IPS-18c (cell line): Measurements from ENCODE around the gene MADD.
"Not testable (repeated sequence)": the region's sequence is repeated elsewhere in the genome, so short reads cannot be mapped to it uniquely, and the experiment has no call there.

Experiments
- H3K4me3 ChIP-seq: 2 replicates; pipeline ENCODE4 v1.7.0; 2013; ENCODE audit warnings: low read depth, mild to moderate bottlenecking, low read length, moderate library complexity; ENCODE audit not compliant: insufficient read depth
- H3K9me3 ChIP-seq: one replicate; pipeline ENCODE4 v1.6.1; 2013; ENCODE audit warnings: mild to moderate bottlenecking, low read length, moderate library complexity; ENCODE audit not compliant: control insufficient read depth, insufficient read depth

Gene MADD

DNA sequence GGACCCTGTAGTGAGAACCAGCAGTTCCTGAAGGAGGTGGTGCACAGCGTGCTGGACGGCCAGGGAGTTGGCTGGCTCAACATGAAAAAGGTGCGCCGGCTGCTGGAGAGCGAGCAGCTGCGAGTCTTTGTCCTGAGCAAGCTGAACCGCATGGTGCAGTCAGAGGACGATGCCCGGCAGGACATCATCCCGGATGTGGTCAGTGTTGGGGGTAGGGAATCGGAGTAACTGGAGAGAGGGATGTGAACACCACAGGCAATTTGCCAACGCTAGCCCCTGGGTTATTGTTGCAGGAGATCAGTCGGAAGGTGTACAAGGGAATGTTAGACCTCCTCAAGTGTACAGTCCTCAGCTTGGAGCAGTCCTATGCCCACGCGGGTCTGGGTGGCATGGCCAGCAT, 19.9 kb downstream of the MADD start:
- no peaks in the 10 kb centered on the region for H3K9me3 ChIP-seq
- H3K4me3 ChIP-seq: no peak overlapping the region

DNA sequence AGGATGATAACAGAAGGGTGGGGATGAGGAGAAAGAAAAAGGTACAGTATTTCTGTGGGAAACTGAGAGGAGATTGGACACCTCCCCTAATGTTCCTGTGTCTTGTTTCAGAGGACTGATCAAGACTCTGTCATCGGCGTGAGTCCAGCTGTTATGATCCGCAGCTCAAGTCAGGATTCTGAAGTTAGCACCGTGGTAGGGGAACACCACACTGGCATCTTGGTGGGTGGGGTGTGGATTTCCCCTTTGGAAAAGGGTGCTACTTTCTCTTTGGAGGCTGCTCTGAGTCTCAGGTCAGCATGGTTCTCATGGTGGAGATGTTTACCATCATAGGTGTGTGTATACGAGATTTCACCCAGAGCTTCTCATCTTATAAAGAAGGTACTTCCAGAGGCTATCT, 25.5 kb downstream of the MADD start:
- H3K4me3 ChIP-seq: no peak overlapping the region

DNA sequence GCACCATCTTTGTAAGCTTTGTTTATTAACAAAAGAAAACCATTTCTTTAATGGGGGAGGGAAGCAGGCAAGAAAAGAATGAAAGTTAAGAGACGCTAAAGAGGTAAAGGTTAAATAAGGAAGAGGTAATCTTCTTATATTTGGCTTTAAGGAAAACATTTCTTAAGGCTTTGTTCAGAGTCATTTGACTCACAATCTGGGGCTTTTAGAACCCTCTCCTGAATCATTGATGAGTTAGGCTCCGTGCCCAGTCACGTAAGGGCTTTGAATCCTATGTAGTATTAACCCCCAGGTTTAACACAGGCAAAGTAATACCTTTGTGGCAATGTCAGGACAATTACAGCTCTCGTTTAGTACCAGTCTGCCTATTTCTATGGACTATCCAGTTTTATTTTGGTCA, 26.1 kb downstream of the MADD start:
- Histone ChIP-seq H3K9me3 (no peaks in the 10 kb centered on the region), H3K4me3 (no peak overlapping the region)

More for the DNA sequence above, 25.5 kb downstream of the MADD start:
- no peaks in the 10 kb centered on the region for H3K9me3 ChIP-seq

DNA sequence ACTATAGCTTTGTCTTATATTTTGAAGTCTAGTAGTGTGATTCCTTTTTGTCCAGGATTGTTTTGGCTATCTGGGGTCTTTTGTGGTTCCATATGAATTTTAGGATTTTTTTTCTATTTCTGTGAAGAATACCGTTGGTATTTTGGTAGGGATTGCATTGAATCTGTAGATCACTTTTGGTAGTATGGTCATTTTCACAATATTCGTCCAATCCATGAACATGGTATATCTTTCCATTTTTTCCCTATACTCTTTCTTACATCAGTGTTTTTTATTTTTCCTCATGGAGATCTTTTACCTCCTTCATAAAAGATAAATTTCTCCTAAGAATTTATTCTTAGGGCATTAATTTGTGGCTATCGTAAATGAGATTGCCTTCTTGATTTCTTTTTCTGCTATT, 29.1 kb downstream of the MADD start:
- Histone ChIP-seq H3K4me3 (no peak overlapping the region), H3K9me3 (peaks cover 2% of the 10 kb centered on the region)

DNA sequence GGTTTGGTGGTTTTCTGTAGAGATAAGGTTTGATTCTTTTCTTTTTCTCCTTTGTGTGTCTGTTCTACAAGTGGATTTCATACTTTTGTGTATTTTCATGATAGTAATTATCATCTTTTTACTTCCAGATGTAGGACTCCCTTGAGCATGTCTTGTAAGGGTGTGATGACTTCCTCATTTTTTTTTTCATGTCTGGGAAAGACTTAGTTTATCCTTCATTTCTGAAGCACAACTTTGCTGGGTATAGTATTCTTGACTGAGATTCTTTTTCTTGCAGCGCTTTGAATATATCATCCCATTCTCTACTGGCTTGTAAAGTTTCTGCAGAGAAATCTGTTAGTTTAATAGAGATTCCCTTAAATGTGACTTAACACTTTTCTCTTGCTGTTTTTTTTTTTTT, 32.9 kb downstream of the MADD start:
- peaks cover 2% of the 10 kb centered on the region for H3K9me3 ChIP-seq
- no peak overlapping the region for H3K4me3 ChIP-seq

DNA sequence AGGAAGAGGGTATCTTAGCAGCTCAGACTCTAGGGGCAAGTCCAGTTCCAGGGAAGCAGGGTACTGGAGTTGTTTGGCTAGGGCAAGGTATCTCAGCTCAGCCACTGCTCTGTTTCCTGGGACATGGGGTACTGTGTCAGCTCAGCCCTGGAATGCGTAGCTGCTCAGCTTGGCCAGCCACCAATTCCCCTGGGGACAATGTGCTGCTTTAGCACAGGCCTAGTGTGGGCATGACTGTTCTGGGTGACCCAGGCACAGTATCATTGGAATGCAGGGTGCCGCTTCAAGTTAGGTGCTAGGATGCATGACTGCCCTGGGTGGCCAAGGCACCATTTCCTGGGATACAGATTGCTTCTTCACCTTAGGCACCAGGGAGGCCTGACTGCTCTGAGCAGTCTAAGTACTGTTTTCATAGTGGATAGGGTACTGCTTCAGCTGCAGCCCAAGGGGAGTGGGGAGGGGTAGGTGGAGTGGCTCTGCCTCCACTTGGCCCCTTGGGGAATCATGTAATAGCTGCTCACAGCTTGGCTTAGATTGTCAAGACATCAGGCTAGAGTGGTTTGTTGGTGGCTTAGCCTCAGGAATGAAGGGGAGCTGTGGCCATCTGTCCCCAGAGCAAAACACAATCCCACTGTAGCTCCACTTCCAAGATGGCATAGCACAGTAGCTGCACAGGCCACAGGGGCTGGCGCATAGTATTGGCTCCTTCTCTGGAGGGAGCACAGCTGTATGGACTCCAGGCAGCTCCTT, 36.0 kb downstream of the MADD start:
- peaks cover 2% of the 10 kb centered on the region for H3K9me3 ChIP-seq
- H3K4me3 ChIP-seq: no peak overlapping the region

DNA sequence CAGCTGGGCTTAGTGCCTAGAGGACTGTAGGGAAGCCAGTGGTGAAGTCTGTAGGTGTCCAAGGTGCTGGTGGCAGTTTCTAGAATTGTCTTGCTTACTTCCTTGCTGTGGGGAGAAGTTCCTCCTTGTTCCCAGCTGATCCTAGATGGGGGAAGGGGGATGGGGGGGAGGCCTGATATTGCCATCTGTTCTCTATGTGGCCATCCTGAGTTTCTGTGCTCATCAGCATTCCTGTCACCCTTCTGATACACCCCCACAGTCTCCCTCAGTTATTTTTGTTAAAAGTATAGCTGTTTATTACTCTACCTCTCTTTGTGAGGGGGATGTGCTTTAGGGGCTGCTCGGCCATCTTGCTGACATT, 36.5 kb downstream of the MADD start:
- no peak overlapping the region for H3K4me3 ChIP-seq
- H3K9me3 ChIP-seq: peaks cover 2% of the 10 kb centered on the region

DNA sequence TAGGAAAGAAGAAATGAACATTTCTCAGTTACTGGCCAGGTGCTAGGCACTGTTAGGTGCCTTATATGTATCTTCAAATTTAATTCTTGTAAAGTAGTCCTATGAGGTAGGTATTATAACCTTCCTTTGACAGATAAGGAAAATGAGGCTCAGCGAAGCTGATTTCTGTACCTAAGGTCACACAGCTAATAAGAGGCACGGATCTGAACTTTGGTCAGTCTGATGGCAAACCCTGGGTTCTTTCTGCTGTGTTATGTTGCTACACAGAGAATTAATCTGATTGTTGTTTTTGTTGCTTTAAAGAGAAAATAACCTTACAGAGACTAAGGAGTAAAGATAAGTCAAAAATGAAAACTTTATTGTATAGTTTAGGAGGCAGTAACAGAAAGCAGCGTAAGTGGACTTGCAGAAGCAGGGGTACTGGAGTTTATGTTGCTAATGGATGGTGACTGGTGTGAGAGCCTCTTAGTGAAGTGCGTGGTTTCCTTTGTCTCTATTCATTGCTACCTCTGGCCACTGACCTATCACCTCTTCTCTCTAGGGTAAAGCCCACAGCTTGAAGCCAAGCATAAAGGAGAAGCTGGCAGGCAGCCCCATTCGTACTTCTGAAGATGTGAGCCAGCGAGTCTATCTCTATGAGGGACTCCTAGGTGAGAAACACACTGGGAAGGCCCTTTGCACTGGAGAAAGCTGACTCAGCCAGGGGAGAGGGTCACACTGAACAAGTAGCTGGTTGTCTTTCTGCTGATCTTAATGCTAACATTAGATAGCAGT, 38.3 kb downstream of the MADD start:
- H3K9me3 ChIP-seq: no peaks in the 10 kb centered on the region
- H3K4me3 ChIP-seq: no peak overlapping the region

DNA sequence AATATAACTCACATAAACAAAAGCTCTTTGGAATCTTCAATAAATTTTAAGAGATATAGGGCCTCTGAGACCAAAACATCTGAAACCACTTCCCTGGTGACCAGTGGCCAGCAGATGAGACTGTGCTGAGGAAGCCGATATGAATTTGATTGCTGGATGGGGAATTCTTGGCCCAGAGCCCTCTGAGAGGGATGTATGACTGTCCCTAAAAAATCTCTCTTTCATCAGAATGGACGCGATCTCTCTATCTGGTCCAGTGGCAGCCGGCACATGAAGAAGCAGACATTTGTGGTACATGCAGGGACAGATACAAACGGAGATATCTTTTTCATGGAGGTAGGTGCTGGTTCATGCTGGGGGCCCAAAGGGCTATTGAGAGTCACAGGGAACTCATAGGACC, 45.1 kb downstream of the MADD start:
- no peak overlapping the region for H3K4me3 ChIP-seq

DNA sequence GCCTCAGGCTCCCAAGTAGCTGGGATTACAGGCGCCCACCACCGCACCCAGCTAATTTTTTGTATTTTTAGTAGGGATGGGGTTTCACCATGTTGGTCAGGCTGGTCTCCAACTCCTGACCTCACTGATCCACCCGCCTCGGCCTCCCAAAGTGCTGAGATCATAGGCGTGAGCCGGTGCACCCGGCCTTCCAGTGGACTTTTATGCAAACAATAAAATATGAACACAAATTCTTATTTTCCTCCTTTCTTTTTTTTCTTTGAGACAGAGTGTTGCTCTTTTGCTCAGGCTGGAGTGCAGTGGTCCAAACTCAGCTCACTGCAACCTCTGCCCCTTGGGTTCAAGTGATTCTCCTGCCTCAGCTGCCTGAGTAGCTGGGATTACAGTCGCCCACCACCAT, 46.6 kb downstream of the MADD start:
- not testable (repeated sequence) for H3K4me3 ChIP-seq, H3K9me3 ChIP-seq

More for the DNA sequence above, 45.1 kb downstream of the MADD start:
- H3K9me3 ChIP-seq: no peaks in the 10 kb centered on the region

DNA sequence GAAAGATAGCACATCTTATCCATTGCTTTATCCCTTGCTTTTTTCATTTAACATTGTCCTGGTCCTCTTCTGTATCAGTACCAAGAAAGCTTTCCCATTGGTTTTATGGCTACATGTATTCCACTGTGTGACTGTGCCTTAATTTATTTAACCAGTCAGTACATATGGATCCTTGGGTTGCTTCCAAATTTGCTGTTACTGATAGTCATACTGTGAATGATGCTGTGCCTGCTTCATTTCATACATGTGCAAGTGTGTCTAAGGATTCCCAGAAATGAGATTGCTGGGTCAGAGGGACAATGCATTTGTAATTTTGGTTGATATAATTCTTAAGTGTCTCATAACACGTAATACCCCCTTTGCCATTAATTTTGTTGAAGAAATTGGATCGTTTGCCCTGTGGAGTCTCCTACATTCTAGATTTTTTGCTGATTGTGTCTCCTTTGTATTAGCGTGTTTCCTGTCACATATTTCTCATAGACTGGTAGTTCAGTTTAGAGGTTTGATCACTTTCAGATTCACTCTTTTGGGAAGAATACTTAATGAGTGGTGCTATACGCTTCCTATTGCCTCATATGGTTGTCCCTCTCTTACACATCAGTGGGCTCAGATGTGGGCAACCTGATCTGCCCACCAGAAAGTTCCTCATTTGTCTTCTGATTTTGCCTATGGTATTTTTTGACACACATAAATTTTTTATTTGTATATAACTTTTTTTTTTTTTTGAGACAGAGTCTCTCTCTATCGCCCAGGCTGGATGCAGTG, 47.3 kb downstream of the MADD start:
- no peak overlapping the region for H3K4me3 ChIP-seq

DNA sequence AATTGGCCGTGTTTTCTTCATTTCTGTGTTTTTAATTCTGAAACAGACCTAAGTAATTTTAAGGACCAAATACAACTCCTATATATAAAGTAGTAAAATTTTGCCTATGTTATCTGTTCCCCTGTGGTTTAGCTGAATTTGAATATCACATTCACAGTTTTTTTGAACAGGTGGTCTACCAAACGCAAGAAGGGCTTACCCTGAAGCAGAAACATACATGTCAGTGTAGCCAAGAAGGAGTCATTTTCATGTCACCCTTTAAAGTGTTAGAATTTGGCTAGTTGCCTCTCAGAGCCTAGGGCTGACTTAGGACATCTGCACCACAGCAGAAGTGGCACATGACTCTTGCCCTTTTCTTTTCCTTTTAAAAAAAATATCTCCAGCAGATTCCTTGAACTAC, 48.2 kb downstream of the MADD start:
- no peaks in the 10 kb centered on the region for H3K9me3 ChIP-seq
- no peak overlapping the region for H3K4me3 ChIP-seq

More for the DNA sequence above, 47.3 kb downstream of the MADD start:
- no peaks in the 10 kb centered on the region for H3K9me3 ChIP-seq

DNA sequence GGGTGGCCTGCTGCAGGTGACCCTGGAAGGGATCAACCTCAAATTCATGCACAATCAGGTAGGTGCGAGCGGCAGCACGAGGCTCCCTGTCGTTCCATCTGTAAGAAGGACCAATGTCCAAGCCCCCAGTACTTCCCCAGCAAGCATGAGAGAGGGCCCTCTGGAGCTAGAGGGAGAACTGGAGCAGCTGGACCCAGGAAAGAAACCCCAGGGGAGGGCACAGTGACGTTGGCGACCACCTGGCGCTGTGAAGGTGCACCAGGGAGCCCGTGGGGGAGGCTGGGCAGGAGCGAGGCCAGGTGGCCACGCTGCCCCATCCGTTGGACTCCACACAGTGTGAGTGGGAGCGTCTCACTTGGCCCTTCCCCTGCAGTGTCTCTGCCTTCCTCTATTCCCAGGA, 54.6 kb downstream of the MADD start:
- Histone ChIP-seq H3K4me3 (no peak overlapping the region), H3K9me3 (no peaks in the 10 kb centered on the region)

DNA sequence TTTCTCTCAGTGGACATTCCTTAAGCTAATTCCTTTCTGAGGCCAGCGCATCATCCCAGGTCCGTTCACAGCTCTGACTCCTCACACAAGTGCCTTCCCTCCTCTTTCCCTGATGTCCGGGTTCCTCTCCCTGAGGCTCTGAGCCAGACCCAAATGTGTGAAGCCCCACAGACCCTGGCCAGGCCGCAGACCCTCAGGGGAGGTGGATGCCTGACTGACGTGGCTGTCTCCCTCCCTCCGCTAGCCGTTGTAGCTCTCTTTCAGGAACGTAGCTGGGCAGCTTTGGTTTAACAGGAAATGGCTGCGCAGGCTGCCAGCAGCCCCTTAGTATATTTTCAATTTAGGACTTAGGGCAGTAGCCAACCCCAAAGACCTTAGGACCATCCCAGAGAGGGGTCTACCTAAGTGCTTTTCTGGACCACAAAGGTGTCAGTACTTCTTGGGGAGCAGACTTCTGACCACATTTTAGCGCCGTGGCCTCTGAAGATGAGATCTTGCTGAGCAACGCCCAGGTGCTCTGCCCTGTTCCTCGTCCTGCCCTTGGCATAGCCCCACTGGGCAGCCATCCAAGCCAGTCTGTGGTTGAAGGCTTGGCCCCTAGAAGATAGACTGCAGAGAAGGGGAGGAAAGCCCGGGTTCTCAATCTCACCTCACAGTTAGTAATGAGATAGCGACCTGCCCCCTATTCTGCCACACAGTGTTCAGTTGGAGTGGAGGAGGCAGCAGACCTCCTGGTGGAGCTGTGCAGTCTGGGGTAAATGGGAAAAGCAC, 55.5 kb downstream of the MADD start:
- H3K9me3 ChIP-seq: no peaks in the 10 kb centered on the region
- no peak overlapping the region for H3K4me3 ChIP-seq

DNA sequence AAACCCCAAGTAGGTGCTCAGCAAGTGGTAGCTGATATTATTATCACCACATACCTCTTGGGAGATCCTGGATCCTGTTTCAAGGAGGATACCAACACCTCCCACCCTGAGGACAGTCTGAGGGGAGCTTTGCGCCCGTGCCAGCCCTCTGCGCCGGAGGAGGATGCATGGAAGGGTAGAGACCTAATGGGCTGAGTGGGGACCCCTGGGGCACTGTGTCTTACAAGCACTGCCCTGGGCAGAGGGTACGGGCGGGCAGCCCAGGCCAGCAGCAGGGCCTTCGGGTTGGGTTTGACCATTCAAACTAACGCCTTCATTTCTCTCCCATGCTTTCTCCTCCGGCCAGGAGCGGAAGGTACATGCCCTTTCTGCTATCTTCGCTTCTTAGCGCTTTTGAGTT, 56.3 kb downstream of the MADD start:
- H3K9me3 ChIP-seq: no peaks in the 10 kb centered on the region
- H3K4me3 ChIP-seq: no peak overlapping the region

DNA sequence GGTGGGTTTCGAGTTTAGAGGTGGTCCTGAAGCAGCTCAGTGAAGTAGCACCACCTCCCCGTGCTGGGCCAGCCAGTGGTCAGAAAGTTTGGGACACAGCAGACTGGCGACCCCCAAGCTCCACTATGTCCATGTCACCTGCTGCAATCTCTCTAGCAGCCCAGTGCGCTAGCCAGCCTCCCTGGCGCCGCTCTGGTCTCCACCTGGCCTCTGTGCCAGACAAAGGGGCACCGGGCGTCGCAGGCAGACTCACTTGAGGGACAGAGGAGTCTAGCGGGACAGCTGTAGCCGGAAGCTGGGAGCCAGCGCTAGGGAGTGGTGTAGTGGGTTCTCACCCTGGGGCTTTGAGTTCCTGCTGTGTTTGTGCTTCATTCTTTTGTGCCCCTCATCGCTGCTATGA, 57.1 kb downstream of the MADD start:
- H3K9me3 ChIP-seq: no peaks in the 10 kb centered on the region
- H3K4me3 ChIP-seq: no peak overlapping the region

DNA sequence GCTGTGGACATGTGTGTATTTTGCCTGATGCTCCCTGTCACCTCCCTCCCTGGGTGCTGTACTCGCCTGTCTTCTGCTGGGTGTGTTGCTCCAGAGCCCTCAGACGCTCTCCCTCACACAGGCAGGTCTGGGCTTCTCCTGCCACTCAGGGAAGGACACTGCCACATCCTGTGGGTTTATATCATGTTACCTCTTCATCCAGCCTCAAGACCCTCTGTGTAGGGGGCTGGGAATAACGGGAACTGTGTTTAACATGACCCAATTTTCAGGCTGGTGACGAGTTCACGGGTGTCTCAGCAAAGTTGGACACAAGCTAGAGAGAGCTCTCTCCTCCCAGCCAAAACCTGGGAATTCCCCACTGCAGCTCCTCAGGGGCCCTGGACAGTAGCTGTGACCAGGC, 58.0 kb downstream of the MADD start:
- H3K9me3 ChIP-seq: no peaks in the 10 kb centered on the region

More for the DNA sequence above, 58.0 kb downstream of the MADD start:
- no peak overlapping the region for H3K4me3 ChIP-seq
